ENCODE data around the gene PTPN14. TPM values are rescaled to one million over a fixed set of nuclear protein-coding genes. Genes with fewer than 3 reads are reported as not detected.

The PTPN14 gene
- total RNA-seq, 1 experiment from 2014 or later = 37.5 TPM

- Histone ChIP-seq H2AFZ (ENCODE audit: low read depth, low read length, poor library complexity, severe bottlenecking) (no peak overlapping the region), H3K27ac (ENCODE audit: low read depth, low read length) (no peak overlapping the region), H3K9me3 (ENCODE audit: control insufficient read depth in 1 of 2, insufficient read depth in 1 of 2, low read depth in 1 of 2, low read length in 2 of 2) (no peaks in the 10 kb centered on the region), H3K9ac (ENCODE audit: low read length) (no peak overlapping the region), H3K27me3 (ENCODE audit: insufficient read depth, low read length) (no peaks in the 10 kb centered on the region), H3K36me3 (ENCODE audit: control insufficient read depth in 1 of 2, insufficient read depth in 2 of 2, low read length in 2 of 2) (no peaks in the 10 kb centered on the region), H3K4me3 (replicated peaks in 1 of 2; ENCODE audit: low read depth in 1 of 2, low read length in 2 of 2) (no peak overlapping the region), H3K4me2 (ENCODE audit: low read length) (no peak overlapping the region), H3K4me1 (ENCODE audit: control insufficient read depth in 1 of 2, insufficient read depth in 2 of 2, low read length in 2 of 2) (peaks cover 8 to 10% of the 10 kb centered on the region in 2 experiments; a peak in 3 of 4 replicates), H4K20me1 (ENCODE audit: insufficient read depth) (no peaks in the 10 kb centered on the region), H3K79me2 (ENCODE audit: insufficient read depth, low read length) (peaks cover 15% of the 10 kb centered on the region; the same call in 1 of the 2 replicates), H3K9me2 (ENCODE audit: insufficient read depth) (no peaks in the 10 kb centered on the region)
- BruUV-seq (replicated peaks) = no TSS peak
- TF ChIP-seq EZH2phosphoT487 (IDR thresholded peaks at IDR 0.05; ENCODE audit: borderline replicate concordance) (no peak), JUND (IDR thresholded peaks at IDR 0.05) (no peak), EZH2 (IDR thresholded peaks at IDR 0.05) (no peak), ZBTB33 (IDR thresholded peaks at IDR 0.05; ENCODE audit: extremely low read depth, insufficient replicate concordance, low read length) (no peak), ZFX (IDR thresholded peaks at IDR 0.05) (no peak), ZNF274 (IDR thresholded peaks at IDR 0.05; ENCODE audit: low read depth, low read length) (no peak), EGR1 (IDR thresholded peaks at IDR 0.05; ENCODE audit: low read depth) (no peak), CBX3 (IDR thresholded peaks at IDR 0.05; ENCODE audit: low read depth) (no peak), FOSL1 (IDR thresholded peaks at IDR 0.05; ENCODE audit: low read depth) (no peak)
- TF ChIP-seq, protein P1, sequence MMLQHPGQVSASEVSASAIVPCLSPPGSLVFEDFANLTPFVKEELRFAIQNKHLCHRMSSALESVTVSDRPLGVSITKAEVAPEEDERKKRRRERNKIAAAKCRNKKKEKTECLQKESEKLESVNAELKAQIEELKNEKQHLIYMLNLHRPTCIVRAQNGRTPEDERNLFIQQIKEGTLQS (IDR thresholded peaks at IDR 0.05) = no peak
- ChIA-PET POLR2A (no interaction called here), RAD21 (ENCODE audit: low non-redundant PET in 1 of 2, low total read pairs in 2 of 2, uncharacterized antibody in 2 of 2, unreplicated experiment in 2 of 2) (no interaction called here), CTCF (no interaction called here)
- no peak for DNase-seq (ENCODE audit: low read depth, low spot score)
- no peak for ATAC-seq
- intact Hi-C loops (cut with micrococcal nuclease) = no loop called here
These were observed 91.0 kb downstream of the PTPN14 start for GRCh38 chr1:214460304-214460916.
